Measurements from ENCODE around the gene NAV3.

DNA sequence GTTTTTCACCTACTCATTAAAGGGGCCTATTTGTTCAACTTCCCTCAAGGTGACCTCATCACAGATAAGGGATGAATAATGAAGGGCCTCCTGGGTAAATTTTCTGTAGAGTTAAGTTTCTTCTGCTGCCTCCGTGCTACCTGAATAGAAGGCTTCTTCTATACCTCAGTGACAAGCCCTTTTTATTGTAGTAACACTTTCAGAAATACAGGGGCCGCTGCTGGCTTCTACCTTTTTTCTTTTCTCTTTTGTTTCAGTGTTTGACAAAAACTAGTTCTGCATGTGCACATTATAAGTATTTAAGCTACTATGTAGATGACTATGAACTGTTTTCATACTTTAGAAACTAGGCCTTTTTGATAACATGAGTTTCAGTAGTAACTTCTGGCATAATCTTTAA is 207.0 kb downstream of the NAV3 start:
- TF ChIP-seq, protein P1, sequence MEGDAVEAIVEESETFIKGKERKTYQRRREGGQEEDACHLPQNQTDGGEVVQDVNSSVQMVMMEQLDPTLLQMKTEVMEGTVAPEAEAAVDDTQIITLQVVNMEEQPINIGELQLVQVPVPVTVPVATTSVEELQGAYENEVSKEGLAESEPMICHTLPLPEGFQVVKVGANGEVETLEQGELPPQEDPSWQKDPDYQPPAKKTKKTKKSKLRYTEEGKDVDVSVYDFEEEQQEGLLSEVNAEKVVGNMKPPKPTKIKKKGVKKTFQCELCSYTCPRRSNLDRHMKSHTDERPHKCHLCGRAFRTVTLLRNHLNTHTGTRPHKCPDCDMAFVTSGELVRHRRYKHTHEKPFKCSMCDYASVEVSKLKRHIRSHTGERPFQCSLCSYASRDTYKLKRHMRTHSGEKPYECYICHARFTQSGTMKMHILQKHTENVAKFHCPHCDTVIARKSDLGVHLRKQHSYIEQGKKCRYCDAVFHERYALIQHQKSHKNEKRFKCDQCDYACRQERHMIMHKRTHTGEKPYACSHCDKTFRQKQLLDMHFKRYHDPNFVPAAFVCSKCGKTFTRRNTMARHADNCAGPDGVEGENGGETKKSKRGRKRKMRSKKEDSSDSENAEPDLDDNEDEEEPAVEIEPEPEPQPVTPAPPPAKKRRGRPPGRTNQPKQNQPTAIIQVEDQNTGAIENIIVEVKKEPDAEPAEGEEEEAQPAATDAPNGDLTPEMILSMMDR (conservative IDR thresholded peaks at IDR 0.05; ENCODE audit: low read length), result peak; percentile 29; the same call in 1 of the 2 replicates
- TF ChIP-seq EZH2phosphoT487 (IDR thresholded peaks at IDR 0.05; ENCODE audit: borderline replicate concordance), result no peak
